Heart left ventricle (tissue), 16 donors: Measurements from ENCODE around the gene CCNL2. TPM values are rescaled to one million over a fixed set of nuclear protein-coding genes. Genes with fewer than 3 reads are reported as not detected.

Experiments
- ATAC-seq, 4 donors: fragments of 200-7000 bp; cut with Tn5 transposase; one replicate each; pipeline ENCODE4 v1.9.1; 2020 to 2022; ENCODE audit warnings: moderate library complexity in 4 of 4, mild to moderate bottlenecking in 3 of 4, moderate number of reproducible peaks in 1 of 4
- DNase-seq, 5 donors: peaks; one replicate each; pipeline ENCODE4 v3.0.0-alpha.2; 2020
- H3K27ac ChIP-seq, 12 donors: fragments of 200-600 bp; sonication (generic) in 4 of 12; one replicate each; pipeline versions ENCODE4 v1.5.0 to v1.8.0; 2016 to 2022; ENCODE audit warnings: mild to moderate bottlenecking in 2 of 12
- H3K27me3 ChIP-seq, 9 donors: fragments of 200-600 bp; sonication (generic) in 2 of 9; one replicate each; pipeline versions ENCODE4 v1.5.1 to v1.8.0; 2016 to 2022; ENCODE audit warnings: mild to moderate bottlenecking in 3 of 9
- H3K36me3 ChIP-seq, 9 donors: fragments of 200-600 bp; sonication (generic) in 2 of 9; one replicate each; pipeline versions ENCODE4 v1.5.0 to v1.8.0; 2018 to 2022; ENCODE audit warnings: mild to moderate bottlenecking in 2 of 9
- H3K4me1 ChIP-seq, 12 donors: fragments of 200-600 bp; sonication (generic) in 4 of 12; one replicate each; pipeline versions ENCODE4 v1.5.0 to v1.8.0; 2016 to 2022; ENCODE audit warnings: mild to moderate bottlenecking in 3 of 12
- H3K4me3 ChIP-seq, 12 donors: fragments of 200-600 bp; sonication (generic) in 4 of 12; one replicate each; pipeline versions ENCODE4 v1.5.0 to v1.8.0; 2017 to 2022; ENCODE audit warnings: mild to moderate bottlenecking in 9 of 12, moderate library complexity in 4 of 12
- H3K9me3 ChIP-seq, 12 donors: fragments of 200-600 bp; sonication (generic) in 4 of 12; one replicate each; pipeline versions ENCODE4 v1.5.0 to v1.8.0; 2016 to 2022; ENCODE audit warnings: mild to moderate bottlenecking in 1 of 12
- POLR2A ChIP-seq, 2 donors: fragments of 450-650 bp; IDR thresholded peaks; one replicate each; pipeline ENCODE4 v1.6.1; 2017; ENCODE audit warnings: antibody characterized with exemption in 2 of 2, mild to moderate bottlenecking in 2 of 2, moderate library complexity in 2 of 2
- WGBS, 4 donors: extraction: QIAGEN DNeasy Blood & Tissue Kit in 2 of 4; methylation state at CpG; one replicate each; pipeline versions ENCODE4 v1.1.5 to v1.1.7; 2013 to 2018; 5-methylcytosine and 5-hydroxymethylcytosine counted together
- intact Hi-C, 10 donors: fragments of 100-400 bp; cut with DNase I; formaldehyde crosslinking; loops; one replicate each; pipeline versions ENCODE4 v1.11.1 to v1.14.2; 2022
- polyA plus RNA-seq, 2 donors: library from polyadenylated mRNA; stranded (reverse); fragments of 200-250 nt; gene quantifications; one replicate each; pipeline ENCODE4 v1.2.3, GENCODE V29; 2013
- total RNA-seq, 9 donors: library from RNA; depleted of rRNA in 2 of 9; stranded (reverse); fragments of >200 nt in 2 of 9; fragmentation: NEBNext Ultra II Directional in 3 of 9; extraction: Animal tissue kit (Norgen Biotek cat#: 25700) in 3 of 9; gene quantifications; one replicate each; pipeline versions ENCODE4 v1.1.0 to v1.2.4, GENCODE V29; 2016 to 2023
- TF ChIP-seq, protein P1 (sequence below), 12 donors: fragments of 200-600 bp; sonication (generic) in 4 of 12; IDR thresholded peaks; one replicate each; pipeline versions ENCODE4 v1.5.0 to v1.8.0; 2018 to 2022; ENCODE audit warnings: antibody characterized with exemption in 12 of 12, mild to moderate bottlenecking in 5 of 12
- donor health status: ischemic (EF 13 %, LVEDD 7.1; RV severe dilation, severe dysfunction).
- donor health status: healthy with polysubstance abuse.
- donor health status: DM: no; HTN: yes; CAD: no.
- donor health status: DM: no; HTN: no; CAD: no.
- donor health status: ischemic (EF 25% LVEDD 6.9; RV normal size, moderate dysfunction).
- donor health status: ischemic (EF 25% LVEDD 5.7; RV mildly dilated, moderate dysfunction).
- donor health status: healthy.
- donor health status: DM: yes; HTN: yes; CAD: no.
- donor health status: ischemic (EF 35%, LVEDD 5.7; RV mildly dilated, moderate dysfunction).
- donor health status: nonischemic (EF 11% LVEDD 7.7; RV severe dilation, severe dysfunction).
- donor health status: DM: yes; HTN: yes; CAD: no.
- donor health status: PGD.
- donor health status: ischemic (EF 29% LVEDD 5.4; RV normal size, mild dysfunction).
- donor health status: nonischemic (EF 23%, LVEDD 6.1; RV moderate dilation, normal function).

Gene CCNL2
- total and polyA plus RNA-seq, 11 donors: 35.4 to 87.8 (median 50.7) TPM

DNA sequence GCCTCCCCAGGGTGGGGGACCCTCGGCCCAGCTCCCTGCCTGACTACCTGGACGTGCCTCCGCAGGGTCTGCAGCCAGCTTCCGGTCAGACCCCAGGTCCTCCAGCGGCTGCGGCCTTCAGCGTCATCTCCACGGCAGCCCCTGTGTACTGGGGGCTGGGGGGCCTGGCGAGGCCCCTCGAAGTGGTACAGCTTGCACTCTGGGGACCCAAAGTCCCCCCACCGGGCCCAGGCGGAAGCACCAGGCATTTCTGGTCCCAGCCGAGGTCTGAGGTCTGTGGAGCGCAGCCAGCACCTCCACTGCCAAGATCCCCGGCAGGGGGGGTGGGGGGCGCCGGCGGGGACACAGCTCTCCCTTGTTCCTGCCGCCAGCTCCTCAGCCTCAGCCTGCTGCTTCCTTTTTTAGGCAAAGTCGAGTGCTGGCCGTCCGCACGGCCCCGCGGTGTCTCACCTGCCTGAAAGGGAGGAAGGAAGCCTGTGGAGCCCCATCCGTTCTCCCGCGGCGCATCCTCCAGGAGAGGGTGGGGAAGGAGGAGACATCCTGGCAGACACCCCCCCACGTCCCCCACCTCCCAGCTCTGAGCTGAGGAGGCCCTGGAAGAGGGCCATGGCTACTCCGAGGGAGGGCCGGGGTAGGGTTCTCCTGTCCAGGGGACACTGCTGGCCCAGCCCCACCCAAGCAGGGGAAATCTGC, 35.1 kb upstream of the CCNL2 start:
- intact Hi-C loops: no loop called here
- Histone ChIP-seq H3K36me3 (no peaks in the 10 kb centered on the region), H3K4me3 (peak overlapping the region in 9 of 12 donors; percentile 39 to 69 (median 62)), H3K27ac (peak overlapping the region; percentile 73 to 99 (median 91)), H3K9me3 (no peaks in the 10 kb centered on the region), H3K4me1 (peaks cover 17 to 83% (median 71%) of the 10 kb centered on the region in 12 donors), H3K27me3 (peaks cover 0 to 35% (median 0%) of the 10 kb centered on the region in 9 donors)
- ATAC-seq (peak; percentile 6 to 48 (median 12)), DNase-seq (peak; percentile 68 to 86 (median 80))
- WGBS, 4 donors: 10 to 18% (median 14%) methylated on average over 11 to 32 of the region's 32 CpGs
- TF ChIP-seq, protein P1, sequence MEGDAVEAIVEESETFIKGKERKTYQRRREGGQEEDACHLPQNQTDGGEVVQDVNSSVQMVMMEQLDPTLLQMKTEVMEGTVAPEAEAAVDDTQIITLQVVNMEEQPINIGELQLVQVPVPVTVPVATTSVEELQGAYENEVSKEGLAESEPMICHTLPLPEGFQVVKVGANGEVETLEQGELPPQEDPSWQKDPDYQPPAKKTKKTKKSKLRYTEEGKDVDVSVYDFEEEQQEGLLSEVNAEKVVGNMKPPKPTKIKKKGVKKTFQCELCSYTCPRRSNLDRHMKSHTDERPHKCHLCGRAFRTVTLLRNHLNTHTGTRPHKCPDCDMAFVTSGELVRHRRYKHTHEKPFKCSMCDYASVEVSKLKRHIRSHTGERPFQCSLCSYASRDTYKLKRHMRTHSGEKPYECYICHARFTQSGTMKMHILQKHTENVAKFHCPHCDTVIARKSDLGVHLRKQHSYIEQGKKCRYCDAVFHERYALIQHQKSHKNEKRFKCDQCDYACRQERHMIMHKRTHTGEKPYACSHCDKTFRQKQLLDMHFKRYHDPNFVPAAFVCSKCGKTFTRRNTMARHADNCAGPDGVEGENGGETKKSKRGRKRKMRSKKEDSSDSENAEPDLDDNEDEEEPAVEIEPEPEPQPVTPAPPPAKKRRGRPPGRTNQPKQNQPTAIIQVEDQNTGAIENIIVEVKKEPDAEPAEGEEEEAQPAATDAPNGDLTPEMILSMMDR (IDR thresholded peaks at IDR 0.05): no peak
- no peak for TF ChIP-seq POLR2A (IDR thresholded peaks at IDR 0.05)

DNA sequence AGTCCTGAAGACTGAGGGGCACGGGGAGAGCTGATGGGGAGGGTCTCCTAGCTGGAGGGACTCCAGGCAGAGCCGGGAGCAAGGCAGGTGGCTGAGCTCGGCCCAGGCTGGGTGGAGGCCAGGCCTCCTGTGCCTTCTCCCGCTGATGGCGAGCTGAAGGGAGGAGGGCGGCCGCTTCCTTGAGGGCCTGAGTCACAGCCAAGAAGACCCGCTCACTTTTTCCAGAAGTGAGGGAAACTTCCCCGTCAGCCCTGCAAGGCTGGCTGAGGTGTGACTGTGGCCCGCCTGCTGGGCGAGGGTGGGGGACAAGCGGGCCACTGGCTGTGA, 34.6 kb upstream of the CCNL2 start:
- no peaks in the 10 kb centered on the region for H3K36me3 ChIP-seq
- peak overlapping the region in 9 of 12 donors; percentile 18 to 66 (median 61) for H3K4me3 ChIP-seq
- DNase-seq: peak in 4 of 5 donors; percentile 60 to 78 (median 72)
- intact Hi-C loops: no loop called here
- TF ChIP-seq POLR2A (IDR thresholded peaks at IDR 0.05): no peak
- TF ChIP-seq, protein P1 (IDR thresholded peaks at IDR 0.05): no peak
- H3K4me1 ChIP-seq: peaks cover 17 to 87% (median 75%) of the 10 kb centered on the region in 12 donors
- no peaks in the 10 kb centered on the region for H3K9me3 ChIP-seq
- H3K27ac ChIP-seq: peak overlapping the region; percentile 73 to 99 (median 91)
- peak; percentile 2 to 36 (median 14) for ATAC-seq
- 11 to 44% (median 38%) methylated on average over 8 to 12 of the region's 12 CpGs for WGBS, 4 donors
- peaks cover 0 to 35% (median 0%) of the 10 kb centered on the region in 9 donors for H3K27me3 ChIP-seq

DNA sequence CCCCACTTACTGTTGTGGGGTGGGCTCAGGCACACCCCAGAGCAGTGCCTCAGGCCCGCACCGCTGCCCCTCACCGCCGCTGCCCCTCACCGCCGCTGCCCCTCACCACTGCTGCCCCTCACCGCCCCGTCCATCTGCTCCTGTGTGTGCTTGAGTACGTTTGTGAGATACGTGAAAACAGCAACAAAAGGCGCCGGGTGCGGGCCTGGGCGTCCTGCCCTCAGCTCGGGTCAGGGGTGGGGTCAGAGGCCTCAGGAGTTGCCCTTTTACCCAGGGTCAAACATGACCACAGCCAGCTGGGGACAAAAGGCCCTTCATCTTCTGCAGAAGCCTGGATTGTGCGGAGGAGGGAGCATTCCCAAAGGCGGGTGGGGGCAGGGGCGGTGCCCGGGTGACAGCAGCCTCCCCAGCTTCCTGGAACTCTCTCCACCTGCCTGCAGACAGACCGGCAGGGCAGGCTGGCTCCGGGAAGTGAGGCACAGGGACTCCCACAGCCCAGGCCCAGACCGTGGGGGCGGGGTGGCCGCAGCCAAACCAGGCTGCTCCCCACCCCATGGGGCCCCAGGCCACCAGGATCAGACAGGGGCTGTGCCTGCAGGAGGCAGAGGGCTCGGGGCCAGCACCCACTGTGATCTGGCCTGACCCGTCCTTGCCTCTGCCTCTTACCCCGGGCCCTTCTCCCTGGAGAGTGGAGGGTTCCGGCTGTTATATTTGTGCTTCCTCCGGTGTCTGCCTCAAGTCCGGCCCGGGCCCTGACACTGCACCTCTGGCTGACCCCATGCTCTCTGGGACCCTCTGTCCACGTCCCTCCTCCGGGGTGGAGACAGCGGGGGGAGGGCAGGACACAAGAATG, 34.0 kb upstream of the CCNL2 start:
- Histone ChIP-seq H3K27me3 (peaks cover 0 to 38% (median 0%) of the 10 kb centered on the region in 9 donors), H3K27ac (peak overlapping the region; percentile 73 to 99 (median 91)), H3K4me3 (peak overlapping the region in 9 of 12 donors; percentile 3 to 66 (median 61)), H3K36me3 (no peaks in the 10 kb centered on the region), H3K9me3 (no peaks in the 10 kb centered on the region), H3K4me1 (peaks cover 17 to 89% (median 76%) of the 10 kb centered on the region in 12 donors)
- 35 to 53% (median 44%) methylated on average over 29 to 34 of the region's 34 CpGs for WGBS, 4 donors
- DNase-seq (peak; percentile 80 to 90 (median 81)), ATAC-seq (peak; percentile 30 to 52 (median 44))
- intact Hi-C loops: no loop called here
- TF ChIP-seq, protein P1 (IDR thresholded peaks at IDR 0.05): no peak
- no peak for TF ChIP-seq POLR2A (IDR thresholded peaks at IDR 0.05)
